OCI-LY7 (cell line): ENCODE results near the gene AFF3. TPM values are rescaled to one million over a fixed set of nuclear protein-coding genes. Genes with fewer than 3 reads are reported as not detected.

Experiments
- BruUV-seq: library from RNA; stranded (reverse); fragments of 400-500 nt; replicated peaks from 2 replicates; lab custom pipeline; 2021; lab: Mats Ljungman, UMichigan
- CTCF ChIA-PET: fragments of 300-600 bp; sonication (Branson Sonifier 250); formaldehyde crosslinking; loops from one replicate; lab custom pipeline; 2022; ENCODE audit warnings: antibody characterized with exemption; ENCODE audit not compliant: unreplicated experiment; lab: Charles Lee
- POLR2A ChIA-PET: fragments of 300-600 bp; sonication (Branson Sonifier 250); formaldehyde crosslinking; loops from one replicate; lab custom pipeline; 2022; ENCODE audit warnings: antibody characterized with exemption; lab: Charles Lee
- DNase-seq: peaks from one replicate; pipeline ENCODE4 v3.0.0-alpha.2; 2015; ENCODE audit warnings: low spot score
- H2AFZ ChIP-seq: fragments of 200-600 bp; sonication (generic), shearing (Covaris generic); 2 replicates; pipeline ENCODE4 v1.6.1; 2014; ENCODE audit warnings: mild to moderate bottlenecking, antibody characterized with exemption, low read length, moderate library complexity
- H3K27ac ChIP-seq: fragments of 200-600 bp; sonication (generic); 2 replicates; pipeline ENCODE4 v1.5.1; 2014; ENCODE audit warnings: mixed run types, low read depth, mild to moderate bottlenecking, moderate library complexity, low read length, inconsistent platforms; ENCODE audit not compliant: poor library complexity, severe bottlenecking
- H3K36me3 ChIP-seq: fragments of 200-600 bp; sonication (generic); 2 replicates; pipeline ENCODE4 v1.6.1; 2014; ENCODE audit warnings: mild to moderate bottlenecking, antibody characterized with exemption, low read length, moderate library complexity, mixed read lengths; ENCODE audit not compliant: insufficient read depth
- H3K4me1 ChIP-seq: fragments of 200-600 bp; sonication (generic); 2 replicates; pipeline ENCODE4 v1.5.1; 2014; ENCODE audit warnings: mild to moderate bottlenecking, low read length; ENCODE audit not compliant: insufficient read depth, poor library complexity, severe bottlenecking
- H3K4me2 ChIP-seq: fragments of 200-600 bp; sonication (generic); 2 replicates; pipeline ENCODE4 v1.6.1; 2014; ENCODE audit warnings: mild to moderate bottlenecking, low read length
- H3K4me3 ChIP-seq: fragments of 200-600 bp; sonication (generic); 2 replicates; pipeline ENCODE4 v1.5.1; 2014; ENCODE audit warnings: mild to moderate bottlenecking, low read depth, low read length; ENCODE audit not compliant: poor library complexity, severe bottlenecking
- H3K79me2 ChIP-seq: fragments of 200-600 bp; sonication (generic); 2 replicates; pipeline ENCODE4 v1.6.1; 2016; ENCODE audit warnings: low read depth, mild to moderate bottlenecking, low read length, moderate library complexity, mixed read lengths; ENCODE audit not compliant: insufficient read depth
- H3K9me2 ChIP-seq: fragments of 200-600 bp; sonication (generic); 2 replicates; pipeline ENCODE4 v1.6.1; 2016; ENCODE audit warnings: mild to moderate bottlenecking, low read length, mixed read lengths; ENCODE audit not compliant: insufficient read depth
- H3K9me3 ChIP-seq: fragments of 200-600 bp; sonication (generic); 2 replicates; pipeline ENCODE4 v1.6.1; 2014; ENCODE audit warnings: mild to moderate bottlenecking, mixed run types, low read length, mixed read lengths
- H4K20me1 ChIP-seq: fragments of 200-600 bp; sonication (generic); 2 replicates; pipeline ENCODE4 v1.6.1; 2014; ENCODE audit warnings: mild to moderate bottlenecking, antibody characterized with exemption, low read length, moderate library complexity, mixed read lengths; ENCODE audit not compliant: insufficient read depth
- CTCF ChIP-seq: fragments of 200-600 bp; sonication (generic); conservative IDR thresholded peaks from 2 replicates; pipeline ENCODE4 v1.5.1; 2014; ENCODE audit warnings: mild to moderate bottlenecking, antibody characterized with exemption, low read length, moderate library complexity, mixed read lengths
- EZH2phosphoT487 ChIP-seq: fragments of 200-600 bp; sonication (generic); IDR thresholded peaks from 2 replicates; pipeline ENCODE4 v1.6.1; 2018; ENCODE audit warnings: low read depth, borderline replicate concordance, mild to moderate bottlenecking, mixed run types, antibody characterized with exemption, low read length, moderate library complexity, mixed read lengths
- intact Hi-C: fragments of 100-400 bp; cut with micrococcal nuclease; formaldehyde crosslinking; loops from one replicate; pipeline ENCODE4 v1.10.0; 2022; ENCODE audit not compliant: unreplicated experiment
- total RNA-seq, 2 experiments: library from RNA; depleted of rRNA in 1 of 2; stranded (reverse); fragments of >200 nt in 1 of 2; shearing (Covaris generic) in 1 of 2; gene quantifications; 2 replicates each; pipeline ENCODE4 v1.2.3, GENCODE V29; 2014 to 2022

Gene AFF3
- total RNA-seq, 2 experiments from 2014 or later: 131 to 133 TPM

DNA sequence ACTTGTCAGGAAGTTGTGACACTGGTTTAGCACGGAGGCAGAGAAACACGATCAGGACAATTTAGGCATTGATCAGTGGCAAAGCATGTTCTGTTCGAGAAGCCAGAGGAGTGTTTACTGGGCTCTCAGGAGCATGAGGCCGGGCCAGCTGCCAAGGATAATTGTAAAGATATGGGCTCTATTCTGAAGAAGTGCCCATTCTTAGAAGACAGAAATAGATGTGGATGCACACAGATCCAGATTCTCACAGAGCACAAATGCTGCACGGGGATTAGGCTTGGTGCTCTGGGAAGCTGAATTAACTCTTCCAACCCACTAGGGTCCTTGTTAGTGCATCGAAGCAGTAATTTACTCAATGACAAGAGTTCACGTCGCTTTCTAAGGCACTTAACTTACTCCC lies 16.2 kb downstream of the AFF3 start:
- Histone ChIP-seq H2AFZ (no peak overlapping the region), H3K9me2 (no peaks in the 10 kb centered on the region), H3K9me3 (0 out of 2 replicates have a peak, but pooled peaks cover 10% of the 10 kb centered on the region), H4K20me1 (no peaks in the 10 kb centered on the region), H3K4me2 (no peak overlapping the region), H3K4me1 (no peaks in the 10 kb centered on the region), H3K79me2 (peaks cover 66% of the 10 kb centered on the region), H3K27ac (no peak overlapping the region), H3K36me3 (peaks cover 97% of the 10 kb centered on the region), H3K4me3 (no peak overlapping the region)
- CTCF ChIA-PET: no interaction called here
- POLR2A ChIA-PET: interaction anchor here (0.8 kb wide), 1 partner anchor 11 kb away, joined by 3 read pairs; no protein-coding TSS in a partner anchor
- BruUV-seq: TSS peak; percentile 1
- DNase-seq: no peak
- intact Hi-C loops: no loop called here
- no peak for TF ChIP-seq EZH2phosphoT487
- TF ChIP-seq CTCF: no peak

DNA sequence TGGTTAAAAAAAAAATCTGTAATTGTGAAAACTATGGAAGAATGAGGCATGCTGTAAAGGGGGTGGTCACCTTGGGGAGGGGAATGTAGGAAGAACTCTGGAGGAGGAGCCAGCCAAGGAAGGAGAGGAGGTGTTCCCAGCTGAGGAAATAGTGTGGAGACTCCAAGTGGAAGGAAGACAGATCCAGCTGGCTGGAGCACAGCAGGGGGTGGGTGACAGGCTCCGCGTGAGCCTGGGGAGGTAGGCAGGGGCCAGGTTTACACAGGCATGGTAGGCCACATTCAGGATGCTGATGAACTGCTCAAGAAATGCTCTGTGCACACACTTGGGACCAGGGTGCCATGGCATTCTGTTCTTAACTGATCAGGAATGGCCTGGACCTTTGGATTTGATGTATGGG lies 16.8 kb downstream of the AFF3 start:
- ChIA-PET POLR2A (interaction anchor here (1.3 kb wide), 1 partner anchor 11 kb away, joined by 4 read pairs; no protein-coding TSS in a partner anchor), CTCF (no interaction called here)
- no peaks in the 10 kb centered on the region for H4K20me1 ChIP-seq
- 0 out of 2 replicates have a peak, but pooled peaks cover 10% of the 10 kb centered on the region for H3K9me3 ChIP-seq
- TF ChIP-seq CTCF (no peak), EZH2phosphoT487 (no peak)
- H3K4me2 ChIP-seq: no peak overlapping the region
- H3K36me3 ChIP-seq: peaks cover 98% of the 10 kb centered on the region
- no peak overlapping the region for H2AFZ ChIP-seq
- H3K9me2 ChIP-seq: no peaks in the 10 kb centered on the region
- intact Hi-C loops: no loop called here
- no peak overlapping the region for H3K4me3 ChIP-seq
- DNase-seq: no peak
- BruUV-seq: no TSS peak
- H3K79me2 ChIP-seq: peaks cover 61% of the 10 kb centered on the region
- H3K27ac ChIP-seq: no peak overlapping the region
- H3K4me1 ChIP-seq: no peaks in the 10 kb centered on the region

DNA sequence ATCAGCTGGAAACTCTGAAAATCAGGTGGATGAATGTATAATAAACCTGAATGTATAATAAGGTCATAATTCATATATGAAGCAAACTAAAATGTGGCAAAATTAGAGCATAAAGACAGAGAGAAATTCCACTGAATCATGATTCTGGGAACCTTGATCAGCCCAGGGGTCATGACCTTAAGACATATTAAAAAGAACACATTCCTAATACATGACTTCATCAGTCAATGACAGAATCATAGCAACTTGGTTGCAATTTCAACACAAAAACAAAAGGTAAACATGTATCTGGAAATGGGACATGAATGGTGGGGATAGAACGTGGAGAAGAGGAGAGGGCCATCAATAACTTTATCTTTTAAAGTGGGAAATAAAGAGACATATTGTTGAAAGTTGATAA lies 17.6 kb downstream of the AFF3 start:
- peaks cover 60% of the 10 kb centered on the region for H3K79me2 ChIP-seq
- no peaks in the 10 kb centered on the region for H3K4me1 ChIP-seq
- POLR2A ChIA-PET: interaction anchor here (1.3 kb wide), 1 partner anchor 10 kb away, joined by 4 read pairs; no protein-coding TSS in a partner anchor
- H3K9me2 ChIP-seq: no peaks in the 10 kb centered on the region
- H3K4me2 ChIP-seq: no peak overlapping the region
- H2AFZ ChIP-seq: no peak overlapping the region
- no peak for DNase-seq
- CTCF ChIA-PET: no interaction called here
- BruUV-seq: TSS peak; percentile 0
- no peaks in the 10 kb centered on the region for H4K20me1 ChIP-seq
- H3K36me3 ChIP-seq: peaks cover 98% of the 10 kb centered on the region
- H3K9me3 ChIP-seq: 0 out of 2 replicates have a peak, but pooled peaks cover 10% of the 10 kb centered on the region
- no peak overlapping the region for H3K4me3 ChIP-seq
- intact Hi-C loops: no loop called here
- no peak overlapping the region for H3K27ac ChIP-seq
- no peak for TF ChIP-seq CTCF
- no peak for TF ChIP-seq EZH2phosphoT487
